Activated T-helper 2 cell treated with anti-CD3 and anti-CD28 coated beads, Interferon-gamma antibody, Interleukin-2, Interleukin-4, amounts not matched to agents 10 μg/mL and 5 μg/mL and 100 μg/mL, durations not matched to agents 14 hours and 24 hours and 36 hours (primary cell): ENCODE data around the gene BRD9. TPM values are rescaled to one million over a fixed set of nuclear protein-coding genes. Genes with fewer than 3 reads are reported as not detected.
"Not testable (repeated sequence)": the region's sequence is repeated elsewhere in the genome, so short reads cannot be mapped to it uniquely, and the experiment has no call there.

ENCODE experiments used
- DNase-seq: peaks from one replicate; pipeline ENCODE4 v3.0.0; 2021; ENCODE audit warnings: low spot score
- H3K27ac Mint-ChIP-seq: one replicate; pipeline ENCODE4 v1.8.0; 2021; ENCODE audit warnings: mixed read lengths
- H3K27me3 Mint-ChIP-seq: one replicate; pipeline ENCODE4 v1.8.0; 2021; ENCODE audit warnings: low read depth, mixed read lengths
- H3K36me3 Mint-ChIP-seq: one replicate; pipeline ENCODE4 v1.8.0; 2021; ENCODE audit warnings: low read depth, mixed read lengths
- H3K4me1 Mint-ChIP-seq: one replicate; pipeline ENCODE4 v1.8.0; 2021; ENCODE audit warnings: low read depth, mixed read lengths
- H3K4me3 Mint-ChIP-seq: one replicate; pipeline ENCODE4 v1.8.0; 2021; ENCODE audit warnings: low read depth, mild to moderate bottlenecking, moderate library complexity, mixed read lengths
- H3K9me3 Mint-ChIP-seq: one replicate; pipeline ENCODE4 v1.8.0; 2021; ENCODE audit warnings: mixed read lengths
- intact Hi-C: fragments of 100-400 bp; cut with micrococcal nuclease; formaldehyde crosslinking; loops from one replicate; pipeline ENCODE4 v1.15.1; 2023
- total RNA-seq: library from RNA; stranded (reverse); gene quantifications from 2 replicates; pipeline ENCODE4 v1.2.3, GENCODE V29; 2022

Gene BRD9
- total RNA-seq, 1 donor from 2014 or later = 72.9 TPM

- H3K36me3 Mint-ChIP-seq = peaks cover 27% of the 10 kb centered on the region
- DNase-seq = no peak
- intact Hi-C loops = no loop called here
- H3K27me3 Mint-ChIP-seq = no peaks in the 10 kb centered on the region
- no peak overlapping the region for H3K27ac Mint-ChIP-seq
- H3K4me1 Mint-ChIP-seq = peaks cover 8% of the 10 kb centered on the region
- H3K4me3 Mint-ChIP-seq = no peak overlapping the region
- no peaks in the 10 kb centered on the region for H3K9me3 Mint-ChIP-seq
These were observed 26.9 kb upstream of the BRD9 start for GRCh38 chr5:919356-920000.

GRCh38 chr5:918717-919116, 26.1 kb upstream of the BRD9 start:
- H3K4me1 Mint-ChIP-seq, H3K27ac Mint-ChIP-seq, intact Hi-C loops, H3K4me3 Mint-ChIP-seq, H3K27me3 Mint-ChIP-seq, DNase-seq, H3K9me3 Mint-ChIP-seq: not testable (repeated sequence)
- peaks cover 33% of the 10 kb centered on the region for H3K36me3 Mint-ChIP-seq

GRCh38 chr5:916441-917293, 24.1 kb upstream of the BRD9 start:
- Mint-ChIP-seq H3K9me3 (no peaks in the 10 kb centered on the region), H3K27me3 (no peaks in the 10 kb centered on the region), H3K4me1 (peaks cover 11% of the 10 kb centered on the region), H3K36me3 (peaks cover 51% of the 10 kb centered on the region), H3K27ac (no peak overlapping the region), H3K4me3 (no peak overlapping the region)
- intact Hi-C loops = no loop called here
- no peak for DNase-seq

- intact Hi-C loops = no loop called here
- H3K9me3 Mint-ChIP-seq = no peaks in the 10 kb centered on the region
- H3K4me3 Mint-ChIP-seq = no peak overlapping the region
- H3K36me3 Mint-ChIP-seq = peaks cover 51% of the 10 kb centered on the region
- no peak overlapping the region for H3K27ac Mint-ChIP-seq
- H3K4me1 Mint-ChIP-seq = peaks cover 11% of the 10 kb centered on the region
- H3K27me3 Mint-ChIP-seq = no peaks in the 10 kb centered on the region
- no peak for DNase-seq
These were observed 23.3 kb upstream of the BRD9 start for GRCh38 chr5:915946-916345.

GRCh38 chr5:915346-915745, 22.7 kb upstream of the BRD9 start:
- intact Hi-C loops, H3K4me3 Mint-ChIP-seq, H3K27ac Mint-ChIP-seq, H3K9me3 Mint-ChIP-seq, H3K27me3 Mint-ChIP-seq, DNase-seq: not testable (repeated sequence)
- Mint-ChIP-seq H3K36me3 (peaks cover 56% of the 10 kb centered on the region), H3K4me1 (peaks cover 11% of the 10 kb centered on the region)

- Mint-ChIP-seq H3K36me3 (peaks cover 53% of the 10 kb centered on the region), H3K4me1 (peaks cover 11% of the 10 kb centered on the region)
- intact Hi-C loops = no loop called here
These were observed 22.0 kb upstream of the BRD9 start for GRCh38 chr5:914612-915011.

GRCh38 chr5:914174-914573, 21.6 kb upstream of the BRD9 start:
- Mint-ChIP-seq H3K9me3 (no peaks in the 10 kb centered on the region), H3K4me3 (no peak overlapping the region), H3K27ac (no peak overlapping the region), H3K36me3 (peaks cover 53% of the 10 kb centered on the region), H3K27me3 (no peaks in the 10 kb centered on the region), H3K4me1 (peaks cover 11% of the 10 kb centered on the region)
- DNase-seq = no peak
- intact Hi-C loops = no loop called here

More at GRCh38 chr5:914612-915011, 22.0 kb upstream of the BRD9 start:
- Mint-ChIP-seq H3K9me3 (no peaks in the 10 kb centered on the region), H3K27me3 (no peaks in the 10 kb centered on the region), H3K27ac (no peak overlapping the region), H3K4me3 (no peak overlapping the region)
- DNase-seq = no peak

- H3K4me3 Mint-ChIP-seq = no peak overlapping the region
- H3K36me3 Mint-ChIP-seq = peaks cover 47% of the 10 kb centered on the region
- H3K27ac Mint-ChIP-seq = peak overlapping the region; percentile 64
- intact Hi-C loops = no loop called here
- H3K4me1 Mint-ChIP-seq = peaks cover 11% of the 10 kb centered on the region
- no peaks in the 10 kb centered on the region for H3K9me3 Mint-ChIP-seq
- peak; percentile 43 for DNase-seq
- no peaks in the 10 kb centered on the region for H3K27me3 Mint-ChIP-seq
These were observed 19.9 kb upstream of the BRD9 start for GRCh38 chr5:912280-913091.

GRCh38 chr5:911601-912000, 19.0 kb upstream of the BRD9 start:
- DNase-seq = no peak
- H3K9me3 Mint-ChIP-seq = no peaks in the 10 kb centered on the region
- H3K4me1 Mint-ChIP-seq = peaks cover 11% of the 10 kb centered on the region
- H3K4me3 Mint-ChIP-seq = no peak overlapping the region
- intact Hi-C loops = no loop called here
- peaks cover 52% of the 10 kb centered on the region for H3K36me3 Mint-ChIP-seq
- no peak overlapping the region for H3K27ac Mint-ChIP-seq
- H3K27me3 Mint-ChIP-seq = no peaks in the 10 kb centered on the region

- Mint-ChIP-seq H3K36me3 (peaks cover 53% of the 10 kb centered on the region), H3K4me3 (no peak overlapping the region), H3K9me3 (no peaks in the 10 kb centered on the region), H3K27me3 (no peaks in the 10 kb centered on the region), H3K4me1 (peaks cover 11% of the 10 kb centered on the region), H3K27ac (no peak overlapping the region)
- intact Hi-C loops = no loop called here
- no peak for DNase-seq
These were observed 18.2 kb upstream of the BRD9 start for GRCh38 chr5:910769-911160.

GRCh38 chr5:909994-910768, 17.6 kb upstream of the BRD9 start:
- intact Hi-C loops = no loop called here
- no peaks in the 10 kb centered on the region for H3K9me3 Mint-ChIP-seq
- DNase-seq = no peak
- H3K36me3 Mint-ChIP-seq = peaks cover 57% of the 10 kb centered on the region
- no peak overlapping the region for H3K4me3 Mint-ChIP-seq
- peaks cover 11% of the 10 kb centered on the region for H3K4me1 Mint-ChIP-seq
- H3K27ac Mint-ChIP-seq = no peak overlapping the region
- no peaks in the 10 kb centered on the region for H3K27me3 Mint-ChIP-seq

- H3K4me3 Mint-ChIP-seq = no peak overlapping the region
- H3K4me1 Mint-ChIP-seq = peaks cover 11% of the 10 kb centered on the region
These were observed 16.5 kb upstream of the BRD9 start for GRCh38 chr5:909086-909485.

More at GRCh38 chr5:909086-909485, 16.5 kb upstream of the BRD9 start:
- Mint-ChIP-seq H3K27ac (no peak overlapping the region), H3K9me3 (no peaks in the 10 kb centered on the region), H3K36me3 (peaks cover 54% of the 10 kb centered on the region), H3K27me3 (no peaks in the 10 kb centered on the region)
- no peak for DNase-seq
- intact Hi-C loops = no loop called here
